AG10803 (cell line): ENCODE measurements around the gene RAMP3.
"Not testable (repeated sequence)": the region's sequence is repeated elsewhere in the genome, so short reads cannot be mapped to it uniquely, and the experiment has no call there.

Experiments
- DNase-seq: peaks from one replicate; pipeline ENCODE4 v3.0.0; 2010; ENCODE audit warnings: low read depth
- H3K4me3 ChIP-seq: 2 replicates; pipeline ENCODE4 v1.5.1; 2011; ENCODE audit warnings: mild to moderate bottlenecking, low read length, control low read depth
- TF ChIP-seq, protein P1 (sequence below): conservative IDR thresholded peaks from 2 replicates; pipeline ENCODE4 v1.5.1; 2011; ENCODE audit warnings: mild to moderate bottlenecking, low read length, control low read depth, inconsistent platforms

RAMP3 gene

GRCh38 chr7:45151131-45151684, 6.4 kb upstream of the RAMP3 start:
- no peak overlapping the region for H3K4me3 ChIP-seq
- TF ChIP-seq, protein P1, sequence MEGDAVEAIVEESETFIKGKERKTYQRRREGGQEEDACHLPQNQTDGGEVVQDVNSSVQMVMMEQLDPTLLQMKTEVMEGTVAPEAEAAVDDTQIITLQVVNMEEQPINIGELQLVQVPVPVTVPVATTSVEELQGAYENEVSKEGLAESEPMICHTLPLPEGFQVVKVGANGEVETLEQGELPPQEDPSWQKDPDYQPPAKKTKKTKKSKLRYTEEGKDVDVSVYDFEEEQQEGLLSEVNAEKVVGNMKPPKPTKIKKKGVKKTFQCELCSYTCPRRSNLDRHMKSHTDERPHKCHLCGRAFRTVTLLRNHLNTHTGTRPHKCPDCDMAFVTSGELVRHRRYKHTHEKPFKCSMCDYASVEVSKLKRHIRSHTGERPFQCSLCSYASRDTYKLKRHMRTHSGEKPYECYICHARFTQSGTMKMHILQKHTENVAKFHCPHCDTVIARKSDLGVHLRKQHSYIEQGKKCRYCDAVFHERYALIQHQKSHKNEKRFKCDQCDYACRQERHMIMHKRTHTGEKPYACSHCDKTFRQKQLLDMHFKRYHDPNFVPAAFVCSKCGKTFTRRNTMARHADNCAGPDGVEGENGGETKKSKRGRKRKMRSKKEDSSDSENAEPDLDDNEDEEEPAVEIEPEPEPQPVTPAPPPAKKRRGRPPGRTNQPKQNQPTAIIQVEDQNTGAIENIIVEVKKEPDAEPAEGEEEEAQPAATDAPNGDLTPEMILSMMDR: no peak
- DNase-seq: no peak

DNA sequence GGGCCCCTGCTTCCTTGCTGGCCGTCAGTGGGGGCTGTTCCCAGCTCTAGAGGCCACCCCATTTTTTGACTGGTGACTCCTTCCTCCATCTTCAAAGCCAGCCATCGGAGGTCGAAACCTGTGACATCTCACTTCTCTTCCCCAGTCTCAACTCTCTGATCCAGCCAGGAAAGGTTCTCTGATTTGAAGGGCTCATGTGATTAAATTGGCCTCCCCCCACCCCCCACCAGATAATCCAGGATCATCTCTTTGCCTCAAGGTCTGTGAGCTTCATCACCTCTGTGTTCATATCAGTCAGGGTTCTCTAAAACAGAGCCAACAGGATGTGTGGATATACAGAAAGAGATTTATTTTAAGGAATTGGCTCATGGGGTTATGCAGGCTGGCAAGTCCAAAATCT, 5.6 kb upstream of the RAMP3 start:
- TF ChIP-seq, protein P1: no peak
- no peak for DNase-seq

GRCh38 chr7:45153233-45153632, 4.4 kb upstream of the RAMP3 start:
- no peak for DNase-seq
- TF ChIP-seq, protein P1: no peak
- no peak overlapping the region for H3K4me3 ChIP-seq

More for the DNA sequence above, 5.6 kb upstream of the RAMP3 start:
- H3K4me3 ChIP-seq: no peak overlapping the region

DNA sequence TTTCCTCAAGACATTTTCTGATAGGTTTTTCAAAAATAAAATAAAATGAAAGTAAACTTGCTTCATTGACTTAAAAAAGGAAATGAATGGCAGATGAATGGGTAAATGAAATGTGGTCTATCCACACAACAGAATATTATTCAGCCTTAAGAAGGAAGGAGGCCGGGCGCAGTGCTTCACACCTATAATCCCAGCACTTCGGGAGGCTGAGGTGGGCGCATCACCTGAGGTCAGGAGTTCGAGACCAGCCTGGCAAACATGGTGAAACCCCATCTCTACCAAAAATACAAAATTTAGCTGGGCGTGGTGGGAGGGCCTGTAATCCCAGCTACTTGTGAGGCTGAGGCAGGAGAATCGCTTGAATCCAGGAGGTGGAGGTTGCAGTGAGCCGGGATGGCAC, 3.7 kb upstream of the RAMP3 start:
- not testable (repeated sequence) for H3K4me3 ChIP-seq, DNase-seq

DNA sequence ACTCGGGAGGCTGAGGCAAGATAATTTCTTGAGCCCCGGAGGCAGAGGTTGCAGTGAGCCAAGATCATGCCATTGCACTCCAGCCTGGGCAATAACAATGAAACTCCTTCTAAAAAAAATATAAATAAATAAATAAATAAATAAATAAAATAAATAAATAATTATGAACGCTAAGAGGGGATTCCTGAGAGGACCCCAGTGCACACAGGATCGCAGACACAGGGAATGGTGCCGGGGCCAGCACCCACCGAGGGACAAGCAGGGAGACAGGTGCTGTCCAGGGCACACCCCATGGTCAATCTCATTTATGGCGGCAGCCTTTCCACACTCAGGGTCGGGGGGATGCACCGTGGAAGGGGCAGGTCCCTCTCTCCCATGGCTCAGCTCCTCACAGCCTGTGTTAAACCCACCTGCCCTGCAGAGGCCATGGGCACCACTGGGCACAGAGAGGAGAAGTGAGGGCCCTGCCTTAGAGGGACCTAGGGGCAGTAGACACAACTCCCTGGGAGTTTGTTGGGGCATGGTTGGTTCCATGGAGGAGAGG, 2.2 kb upstream of the RAMP3 start:
- DNase-seq: no peak
- TF ChIP-seq, protein P1: no peak
- no peak overlapping the region for H3K4me3 ChIP-seq

GRCh38 chr7:45155941-45156340, 1.6 kb upstream of the RAMP3 start:
- DNase-seq: no peak
- H3K4me3 ChIP-seq: no peak overlapping the region
- TF ChIP-seq, protein P1: no peak

DNA sequence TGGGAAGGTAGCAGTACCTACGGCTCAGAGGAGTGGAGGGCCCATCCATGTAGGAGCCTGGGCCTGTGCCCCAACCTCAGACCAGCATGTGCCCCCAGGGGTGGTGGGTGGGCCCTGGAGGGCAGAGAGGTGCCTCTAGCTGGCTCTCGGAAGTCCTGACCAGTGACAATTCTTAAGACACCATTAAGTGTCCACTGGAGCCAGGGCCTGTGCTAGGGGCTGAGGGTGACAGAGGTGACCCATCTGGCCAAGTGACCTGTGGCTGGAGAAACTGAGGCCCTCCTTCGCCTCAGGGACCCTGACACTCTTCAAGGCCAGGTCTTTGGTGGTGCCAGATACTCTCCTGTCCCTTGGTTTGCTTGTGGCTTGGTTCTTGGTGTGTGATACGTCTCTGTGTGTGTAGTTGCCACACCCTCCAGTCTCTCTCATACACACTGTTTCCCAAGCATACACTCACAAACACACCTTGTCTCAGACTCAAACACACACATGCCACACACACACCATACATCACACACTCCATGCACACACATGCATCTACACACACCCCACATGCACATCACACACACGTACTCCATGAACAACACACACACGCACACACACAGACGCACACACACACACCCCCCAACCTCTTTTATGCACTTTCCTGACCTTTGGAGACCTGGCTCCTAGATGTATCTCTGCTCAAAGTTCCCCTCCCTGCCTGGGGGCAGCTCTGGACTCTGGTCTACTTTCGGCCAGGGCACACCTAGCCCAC, 897 bp upstream of the RAMP3 start:
- DNase-seq: no peak
- TF ChIP-seq, protein P1: no peak
- no peak overlapping the region for H3K4me3 ChIP-seq
